AG20443 (cell line): ENCODE measurements around the gene CADM4.
"Not testable (repeated sequence)": the region's sequence is repeated elsewhere in the genome, so short reads cannot be mapped to it uniquely, and the experiment has no call there.

Source experiments
- DNase-seq: peaks from one replicate; pipeline ENCODE4 v3.0.0; 2012; ENCODE audit warnings: low spot score, mixed read lengths

CADM4 gene

DNA sequence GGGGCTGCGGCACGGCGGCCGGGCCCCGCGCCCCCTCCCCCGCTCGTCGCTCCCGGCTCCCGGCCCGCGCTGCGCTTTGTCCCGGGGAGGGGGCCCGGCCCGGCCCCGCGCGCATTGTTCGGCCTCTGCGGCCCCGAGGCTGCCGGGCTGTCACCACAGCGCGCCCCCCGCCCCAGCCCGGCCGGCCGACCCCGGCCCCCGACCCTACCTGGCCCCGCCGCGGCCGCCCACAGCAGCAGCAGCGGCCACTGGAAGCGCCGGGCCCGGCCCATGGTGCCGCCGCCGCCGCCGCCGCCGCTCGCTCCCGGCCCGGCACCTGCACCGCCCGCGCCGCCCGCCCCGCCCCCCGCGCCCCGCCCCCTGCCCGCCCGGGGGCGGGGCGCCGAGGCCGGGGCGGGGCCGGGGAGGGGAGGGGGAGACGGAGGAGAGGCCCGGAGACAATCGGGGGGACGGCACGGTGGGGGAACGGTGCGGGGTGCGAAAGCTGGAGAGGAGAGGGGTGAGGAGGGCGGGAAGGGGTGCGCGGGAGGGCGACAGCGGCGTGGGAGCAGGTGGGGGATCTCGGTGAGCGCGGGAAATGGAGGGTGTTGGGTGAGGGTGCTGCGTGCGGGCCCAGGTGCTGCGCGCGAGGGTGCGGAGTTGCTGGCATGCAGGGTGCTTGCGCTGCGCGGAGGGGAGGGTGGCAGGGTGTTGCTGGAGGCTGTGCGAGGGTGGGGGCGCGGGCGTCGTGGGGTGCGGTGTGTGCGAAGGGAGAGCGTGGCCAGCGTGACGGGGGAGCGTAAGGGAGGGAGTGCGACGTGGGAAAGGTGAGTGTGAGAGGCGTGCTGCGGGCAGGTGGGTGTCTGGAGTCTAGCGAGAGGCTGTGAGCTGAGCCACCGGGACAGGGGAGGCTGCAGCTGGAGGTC, at the start of gene CADM4:
TSS of gene CADM4 (minus strand) at position 332 of the 905 bp plus-strand sequence. CDS start at position 272, 60 bp downstream.
- DNase-seq: peak; percentile 58

DNA sequence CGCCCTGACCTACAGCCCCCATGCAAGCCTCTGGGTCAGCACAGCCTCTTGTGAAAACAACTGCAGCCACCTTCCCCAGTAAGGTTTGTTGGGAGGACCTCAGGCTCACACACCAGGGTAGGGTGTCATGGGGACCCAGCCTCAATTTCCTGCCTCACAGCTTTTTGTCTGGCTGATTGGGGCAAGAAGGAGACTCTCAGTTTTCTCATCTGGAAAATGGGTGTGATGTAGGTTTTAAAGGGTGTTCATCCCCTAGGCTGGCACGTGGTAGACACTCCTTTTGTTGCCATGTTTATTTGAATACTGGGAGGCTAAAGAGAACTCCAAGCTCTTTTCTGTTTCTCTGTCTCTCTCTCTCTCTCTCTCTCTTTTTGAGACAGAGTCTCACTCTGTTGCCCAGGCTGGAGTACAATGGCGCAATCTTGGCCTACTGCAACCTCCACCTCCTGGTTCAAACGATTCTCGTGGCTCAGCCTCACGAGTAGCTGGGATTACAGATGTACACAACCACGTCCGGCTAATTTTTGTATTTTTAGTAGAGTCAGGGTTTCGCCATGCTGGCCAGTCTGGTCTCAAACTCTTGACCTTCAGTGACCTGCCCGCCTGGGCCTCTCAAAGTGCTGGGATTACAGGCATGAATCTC, 48.5 kb upstream of the CADM4 start:
- DNase-seq: no peak

DNA sequence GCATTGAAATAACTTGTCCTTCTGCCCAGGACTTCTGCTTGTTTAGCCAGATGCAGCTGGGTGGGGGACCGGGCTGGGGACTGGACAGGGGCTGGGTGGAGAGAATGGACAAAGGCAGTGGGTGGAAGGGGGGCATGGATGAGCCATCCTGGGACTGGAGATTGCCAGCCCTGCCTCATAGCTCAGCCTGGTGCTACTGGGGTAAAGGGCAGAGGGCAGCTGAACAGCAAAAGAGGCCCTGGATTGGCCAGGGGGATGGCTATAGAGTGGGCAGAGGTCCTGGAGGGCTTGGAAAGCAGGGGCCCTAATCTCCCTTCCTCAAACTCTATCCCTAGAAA, 48.0 kb upstream of the CADM4 start:
- no peak for DNase-seq

- no peak for DNase-seq
Measured at GRCh38 chr19:43684326-43684725, 44.7 kb upstream of the CADM4 start.

GRCh38 chr19:43683905-43684304, 44.3 kb upstream of the CADM4 start:
- DNase-seq: no peak

- DNase-seq: no peak
Measured at GRCh38 chr19:43682824-43683661, 43.4 kb upstream of the CADM4 start.

GRCh38 chr19:43682269-43682668, 42.6 kb upstream of the CADM4 start:
- not testable (repeated sequence) for DNase-seq

- DNase-seq: no peak
Measured at GRCh38 chr19:43681821-43682220, 42.2 kb upstream of the CADM4 start.

DNA sequence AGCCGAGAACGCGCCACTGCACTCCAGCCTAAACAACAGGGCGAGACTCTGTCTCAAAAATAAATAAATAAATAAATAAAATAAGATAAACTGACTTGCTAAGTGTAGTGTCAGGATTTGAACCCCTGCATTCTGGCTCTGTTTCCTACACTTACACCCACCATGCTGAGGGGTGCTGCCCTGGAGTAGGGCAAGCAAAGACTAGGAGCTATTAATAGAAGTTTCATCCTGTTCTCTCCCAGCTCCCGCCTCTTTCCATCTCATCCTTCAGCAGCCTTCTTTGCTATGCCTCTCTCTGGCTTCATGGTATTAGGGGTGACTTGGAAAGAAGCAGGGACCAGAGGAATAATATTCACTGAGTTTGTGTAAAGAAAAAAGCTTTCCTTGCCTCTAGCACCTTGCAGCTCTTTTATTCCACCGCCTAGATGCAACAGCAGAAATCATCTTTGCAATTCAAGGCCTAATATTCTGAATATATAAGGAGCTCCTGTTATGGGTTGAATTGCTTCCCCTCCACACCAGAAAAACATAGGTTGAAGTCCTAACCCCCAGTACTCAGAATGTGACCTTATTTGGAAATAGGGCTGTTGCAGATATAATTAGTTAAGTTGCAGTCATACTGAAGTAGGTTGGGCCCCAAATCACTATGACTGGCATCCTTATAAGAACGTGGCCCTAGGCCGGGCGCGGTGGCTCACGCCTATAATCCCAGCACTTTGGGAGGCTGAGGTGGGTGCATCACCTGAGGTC, 39.0 kb upstream of the CADM4 start:
- no peak for DNase-seq

DNA sequence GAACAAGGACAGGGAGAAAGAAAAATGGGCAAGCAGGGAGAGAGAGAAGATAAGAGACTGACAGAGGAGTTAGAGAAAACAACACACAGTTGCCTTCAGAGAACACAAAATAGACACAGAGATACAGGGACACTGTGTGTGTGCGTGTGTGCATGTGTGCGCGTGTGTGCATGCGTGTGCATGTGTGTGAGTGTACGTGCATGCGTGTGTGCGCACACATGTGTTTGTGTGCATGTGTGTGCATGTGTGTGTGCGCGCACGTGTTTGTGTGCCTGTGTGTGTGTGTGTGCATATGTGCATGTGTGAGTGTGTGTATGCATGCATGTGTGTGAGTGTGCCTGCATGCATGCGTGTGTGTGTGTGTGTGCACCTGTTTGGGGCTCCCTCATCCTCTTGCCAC, 36.3 kb upstream of the CADM4 start:
- DNase-seq: no peak

DNA sequence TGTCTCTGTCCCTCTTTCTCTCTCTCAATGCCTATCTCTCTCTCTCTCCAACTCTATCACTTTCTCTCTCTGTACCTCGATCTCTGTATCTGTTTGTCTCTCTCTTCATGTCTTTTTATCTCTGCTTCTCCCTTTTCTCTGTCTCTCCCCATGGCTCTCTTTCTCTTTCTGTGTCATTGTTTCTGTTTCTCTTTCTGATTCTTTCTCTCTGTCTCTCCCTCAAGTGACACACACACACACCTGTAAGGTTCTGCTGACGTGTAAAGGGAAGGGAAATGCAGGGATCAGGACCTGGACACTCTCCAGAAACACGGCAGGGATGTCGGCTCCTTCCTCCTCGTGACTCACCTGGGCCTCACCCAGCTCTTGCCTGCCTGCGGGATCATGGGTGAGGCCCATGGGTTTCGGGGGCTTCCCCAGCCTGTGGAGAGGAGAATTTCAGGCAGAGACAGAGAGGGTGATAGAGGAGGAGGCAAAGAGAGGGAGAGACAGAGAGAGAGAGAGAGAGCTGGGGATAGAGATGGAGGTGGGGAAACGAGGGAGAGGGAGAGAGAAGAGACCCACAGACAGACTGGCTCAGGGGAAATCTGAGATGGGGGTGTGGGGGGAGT, 35.7 kb upstream of the CADM4 start:
- DNase-seq: peak; percentile 29

- peak; percentile 68 for DNase-seq
Measured at GRCh38 chr19:43674596-43674995, 34.9 kb upstream of the CADM4 start.

DNA sequence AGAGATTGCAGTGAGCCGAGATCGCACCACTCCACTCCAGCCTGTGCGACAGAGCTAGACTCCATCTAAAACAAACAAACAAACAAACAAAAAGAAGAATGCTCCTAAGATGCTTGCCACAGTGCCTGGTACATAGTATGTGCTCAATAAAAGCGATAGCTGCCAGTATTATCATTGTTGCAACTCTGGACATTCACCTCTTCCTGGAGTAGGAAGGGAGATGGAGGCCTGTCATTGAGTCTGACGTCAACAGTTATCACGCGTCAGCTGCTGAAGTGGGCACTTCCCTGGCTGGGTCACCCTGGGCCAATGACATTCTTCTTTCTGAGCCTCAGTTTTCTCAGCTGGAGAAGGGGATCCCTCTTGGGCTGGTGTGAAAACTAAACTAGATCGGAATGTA, 34.5 kb upstream of the CADM4 start:
- no peak for DNase-seq

DNA sequence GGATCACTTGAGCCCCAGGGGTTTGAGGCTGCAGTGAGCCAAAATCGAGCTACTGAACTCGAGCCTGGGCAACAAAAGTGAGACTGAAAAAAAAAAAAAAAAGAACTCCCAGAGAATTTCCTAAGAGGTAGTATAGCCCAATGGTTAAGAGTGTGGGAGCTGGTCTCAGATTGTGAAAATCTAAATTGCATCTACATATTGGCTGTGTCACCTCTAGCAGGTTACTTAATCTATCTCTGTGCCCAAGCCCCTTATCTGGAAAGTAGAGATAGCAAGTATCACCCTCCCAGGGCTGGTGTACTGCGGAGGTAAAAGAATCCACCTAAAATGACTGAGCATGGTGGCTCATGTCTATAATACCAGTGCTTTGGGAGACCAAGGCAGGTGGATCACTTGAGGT, 34.0 kb upstream of the CADM4 start:
- no peak for DNase-seq

GRCh38 chr19:43672061-43672679, 32.5 kb upstream of the CADM4 start:
- no peak for DNase-seq

DNA sequence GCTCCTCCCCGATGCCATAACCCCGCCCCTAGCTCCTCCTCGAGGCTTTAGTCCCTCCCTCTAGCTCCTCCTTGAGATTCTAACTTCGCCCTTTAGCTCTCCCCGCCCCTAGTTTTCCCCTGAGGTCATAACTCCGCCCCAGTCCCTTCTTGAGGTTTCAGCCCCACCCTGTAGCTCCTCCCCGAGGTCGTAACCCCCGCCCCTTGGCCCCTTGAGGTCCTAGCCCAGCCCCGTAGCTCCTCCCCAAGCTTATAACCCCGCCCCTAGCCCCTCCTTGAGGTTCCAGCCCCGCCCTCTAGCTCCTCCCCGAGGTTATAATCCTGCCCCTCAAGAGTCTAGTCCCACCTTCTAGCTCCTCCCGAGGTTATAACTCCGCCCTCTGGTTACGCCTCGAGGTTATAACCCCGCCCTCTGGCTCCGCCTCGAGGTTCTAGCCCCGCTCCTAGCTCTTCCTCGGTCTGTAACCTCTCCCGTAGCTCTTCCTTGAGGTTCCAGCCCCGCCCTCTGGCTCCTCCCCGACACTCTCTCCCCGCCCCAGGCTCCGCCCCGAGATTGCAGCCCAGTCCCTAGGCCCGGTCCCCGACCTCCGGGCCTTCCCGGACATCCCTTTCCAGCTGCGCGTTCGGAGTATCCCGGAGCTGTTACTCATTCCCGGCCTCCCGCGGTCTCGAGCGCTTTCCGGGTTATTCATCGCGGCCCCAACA, 28.9 kb upstream of the CADM4 start:
- DNase-seq: peak; percentile 98

DNA sequence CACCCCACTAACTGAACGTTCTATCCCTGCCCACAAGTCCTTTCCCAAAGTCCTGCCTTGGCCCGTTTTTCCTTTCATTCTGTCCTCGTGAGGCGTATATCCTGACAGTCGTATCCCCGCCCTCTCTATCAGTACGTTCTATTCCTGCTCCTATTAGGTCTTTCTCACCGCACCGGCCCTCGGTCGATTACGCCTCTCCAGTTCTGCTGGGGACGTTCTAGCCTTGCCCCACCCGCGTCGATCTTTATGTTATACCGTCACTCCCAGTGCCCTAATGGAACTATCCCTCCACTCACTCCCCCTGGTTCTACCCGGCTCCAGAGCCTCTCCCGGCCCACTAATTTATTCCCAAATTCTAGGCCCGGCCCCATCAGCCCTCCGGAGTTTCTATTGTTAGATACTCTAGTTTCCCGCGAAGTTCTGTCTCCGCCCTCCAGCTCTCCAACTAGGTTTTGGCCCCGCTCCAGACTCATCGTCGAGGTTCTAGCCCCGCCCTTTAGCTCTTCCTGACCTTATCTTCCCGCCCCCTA, 28.3 kb upstream of the CADM4 start:
- no peak for DNase-seq

GRCh38 chr19:43667126-43667875, 27.7 kb upstream of the CADM4 start:
- DNase-seq: no peak

DNA sequence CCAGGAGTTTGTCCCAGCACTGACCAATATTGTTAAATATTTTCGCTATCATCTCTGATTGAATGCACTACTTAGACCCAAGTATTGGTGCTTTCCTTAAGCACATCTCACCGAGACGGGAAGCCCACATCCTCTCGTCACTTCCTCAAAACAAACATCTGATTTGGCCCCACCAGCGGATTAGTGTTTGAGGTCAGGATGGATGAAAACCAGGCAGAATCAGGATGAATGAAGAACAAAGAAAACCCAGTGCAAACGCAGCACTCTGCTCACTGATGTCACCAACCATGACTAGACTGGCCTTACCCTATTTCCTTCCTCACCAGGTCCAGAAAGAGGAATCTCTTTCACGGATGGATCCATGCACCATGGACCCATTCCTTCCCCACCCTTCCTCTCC, 24.4 kb upstream of the CADM4 start:
- DNase-seq: no peak
